ENCODE results near the gene STPG4. TPM values are rescaled to one million over a fixed set of nuclear protein-coding genes. Genes with fewer than 3 reads are reported as not detected.

STPG4 gene
- total RNA-seq, 3 donors from 2014 or later (not counting 1 experiment from before 2014, with no cell fraction given): 0.21 to 0.65 TPM; not detected in 1

GRCh38 chr2:47177043-47177565 lies 22.0 kb upstream of the STPG4 start:
- Mint-ChIP-seq H3K4me1 (peaks cover 48 to 51% of the 10 kb centered on the region in 2 donors), H3K27me3 (ENCODE audit: low read depth in 2 of 2) (peaks cover 0 to 4% of the 10 kb centered on the region in 2 donors), H3K27ac (peak overlapping the region; percentile 97 to 100), H3K36me3 (no peaks in the 10 kb centered on the region), H3K9me3 (no peaks in the 10 kb centered on the region), H3K4me3 (peak overlapping the region; percentile 100)
- DNase-seq (no peak), ATAC-seq (peak in 1 of 3 donors; percentile 1)
- H3K9me3 ChIP-seq (ENCODE audit: control insufficient read depth, insufficient read depth, low read length): no peaks in the 10 kb centered on the region
- WGBS (ENCODE audit: insufficient coverage): 6% methylated on average over 15 of the region's 16 CpGs
- TF ChIP-seq CTCF (IDR thresholded peaks at IDR 0.05): no peak
- H3K36me3 ChIP-seq (ENCODE audit: control insufficient read depth, insufficient read depth, low read length): no peaks in the 10 kb centered on the region
- intact Hi-C loops (cut with micrococcal nuclease): no loop called here
- H3K27ac ChIP-seq (ENCODE audit: low read length): peak overlapping the region; percentile 98
- no peaks in the 10 kb centered on the region for H3K27me3 ChIP-seq (ENCODE audit: control insufficient read depth, insufficient read depth, low read length)
- H3K4me1 ChIP-seq (ENCODE audit: control insufficient read depth, insufficient read depth, low read length): peaks cover 12% of the 10 kb centered on the region
- peak overlapping the region; percentile 76 for H3K4me3 ChIP-seq (ENCODE audit: low read length)

- Histone ChIP-seq H3K4me3 (ENCODE audit: low read length) (peak overlapping the region; percentile 49), H3K36me3 (ENCODE audit: control insufficient read depth, insufficient read depth, low read length) (peaks cover 8% of the 10 kb centered on the region), H3K4me1 (ENCODE audit: control insufficient read depth, insufficient read depth, low read length) (peaks cover 13% of the 10 kb centered on the region), H3K27me3 (ENCODE audit: control insufficient read depth, insufficient read depth, low read length) (no peaks in the 10 kb centered on the region), H3K9me3 (ENCODE audit: control insufficient read depth, insufficient read depth, low read length) (no peaks in the 10 kb centered on the region), H3K27ac (ENCODE audit: low read length) (peak overlapping the region; percentile 58)
- DNase-seq (peak in 1 of 2 donors; percentile 78), ATAC-seq (no peak)
- Mint-ChIP-seq H3K9me3 (no peaks in the 10 kb centered on the region), H3K36me3 (no peaks in the 10 kb centered on the region), H3K4me1 (peaks cover 69 to 73% of the 10 kb centered on the region in 2 donors), H3K27me3 (ENCODE audit: low read depth in 2 of 2) (no peaks in the 10 kb centered on the region), H3K4me3 (peak overlapping the region; percentile 95), H3K27ac (peak overlapping the region; percentile 97 to 100)
- intact Hi-C loops (cut with micrococcal nuclease): no loop called here
- WGBS (ENCODE audit: insufficient coverage): 2% methylated on average over 14 of the region's 15 CpGs
- no peak for TF ChIP-seq CTCF (IDR thresholded peaks at IDR 0.05)
Measured at GRCh38 chr2:47174733-47175361, 19.7 kb upstream of the STPG4 start.

GRCh38 chr2:47173986-47174732 lies 19.1 kb upstream of the STPG4 start:
- no peaks in the 10 kb centered on the region for H3K36me3 Mint-ChIP-seq
- DNase-seq (peak in 1 of 2 donors; percentile 61), ATAC-seq (no peak)
- H3K27ac Mint-ChIP-seq: peak overlapping the region; percentile 97 to 100
- H3K4me1 ChIP-seq (ENCODE audit: control insufficient read depth, insufficient read depth, low read length): peaks cover 13% of the 10 kb centered on the region
- peaks cover 72 to 76% of the 10 kb centered on the region in 2 donors for H3K4me1 Mint-ChIP-seq
- peaks cover 8% of the 10 kb centered on the region for H3K36me3 ChIP-seq (ENCODE audit: control insufficient read depth, insufficient read depth, low read length)
- TF ChIP-seq CTCF (IDR thresholded peaks at IDR 0.05): no peak
- H3K9me3 ChIP-seq (ENCODE audit: control insufficient read depth, insufficient read depth, low read length): no peaks in the 10 kb centered on the region
- peak overlapping the region; percentile 58 for H3K27ac ChIP-seq (ENCODE audit: low read length)
- H3K4me3 ChIP-seq (ENCODE audit: low read length): peak overlapping the region; percentile 49
- no peaks in the 10 kb centered on the region for H3K27me3 ChIP-seq (ENCODE audit: control insufficient read depth, insufficient read depth, low read length)
- H3K27me3 Mint-ChIP-seq (ENCODE audit: low read depth in 2 of 2): no peaks in the 10 kb centered on the region
- 15% methylated on average over 5 of the region's 9 CpGs for WGBS (ENCODE audit: insufficient coverage)
- H3K4me3 Mint-ChIP-seq: peak overlapping the region; percentile 95
- H3K9me3 Mint-ChIP-seq: no peaks in the 10 kb centered on the region
- intact Hi-C loops (cut with micrococcal nuclease): no loop called here
